NCI-H1105 treated with DMSO at 0.1 percent for 48 hours (cell line): ENCODE data around the gene SPOP.
"Not testable (repeated sequence)": the region's sequence is repeated elsewhere in the genome, so short reads cannot be mapped to it uniquely, and the experiment has no call there.

Experiments used
- DNase-seq: peaks from one replicate; lab custom pipeline; 2025; lab: John Stamatoyannopoulos, UW

The SPOP gene

GRCh38 chr17:49677933-49678847 is at the start of gene SPOP:
Gene SPOP (minus strand): TSS chr17:49678097. CDS start chr17:49622810, 55,287 bp downstream.
- DNase-seq, result peak; percentile 93

- DNase-seq, result no peak
Measured at GRCh38 chr17:49727380-49727779, 49.5 kb upstream of the SPOP start.

- DNase-seq, result no peak
Measured at GRCh38 chr17:49725452-49726130, 47.7 kb upstream of the SPOP start.

GRCh38 chr17:49724552-49724951 is 46.7 kb upstream of the SPOP start:
- not testable (repeated sequence) for DNase-seq

DNA sequence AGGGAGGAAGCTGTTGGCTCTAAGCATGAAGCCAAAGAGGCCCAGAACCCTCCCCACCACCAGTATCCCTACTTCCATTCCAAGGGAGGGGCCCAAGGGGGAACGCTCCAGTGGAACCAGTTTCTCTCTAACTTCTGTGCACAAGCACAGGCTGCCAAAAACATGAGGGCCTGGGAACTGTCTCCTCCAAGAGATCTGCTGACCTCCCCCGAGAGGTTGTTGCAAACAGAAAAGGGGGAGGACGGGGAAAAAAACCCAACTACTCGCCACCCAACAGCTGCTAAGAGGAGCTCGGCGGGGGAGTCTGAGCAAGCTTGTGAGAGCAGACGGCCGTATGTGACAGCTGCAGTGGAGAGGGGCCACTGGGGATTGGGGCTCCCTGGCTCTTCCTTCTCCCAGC is 45.5 kb upstream of the SPOP start:
- DNase-seq, result no peak

GRCh38 chr17:49722066-49722465 is 44.2 kb upstream of the SPOP start:
- no peak for DNase-seq

- DNase-seq, result no peak
Measured at GRCh38 chr17:49717371-49717861, 39.5 kb upstream of the SPOP start.

- DNase-seq, result no peak
Measured at GRCh38 chr17:49716668-49717364, 38.9 kb upstream of the SPOP start.

- DNase-seq, result no peak
Measured at GRCh38 chr17:49715717-49716279, 37.9 kb upstream of the SPOP start.

- no peak for DNase-seq
Measured at GRCh38 chr17:49715216-49715615, 37.3 kb upstream of the SPOP start.

DNA sequence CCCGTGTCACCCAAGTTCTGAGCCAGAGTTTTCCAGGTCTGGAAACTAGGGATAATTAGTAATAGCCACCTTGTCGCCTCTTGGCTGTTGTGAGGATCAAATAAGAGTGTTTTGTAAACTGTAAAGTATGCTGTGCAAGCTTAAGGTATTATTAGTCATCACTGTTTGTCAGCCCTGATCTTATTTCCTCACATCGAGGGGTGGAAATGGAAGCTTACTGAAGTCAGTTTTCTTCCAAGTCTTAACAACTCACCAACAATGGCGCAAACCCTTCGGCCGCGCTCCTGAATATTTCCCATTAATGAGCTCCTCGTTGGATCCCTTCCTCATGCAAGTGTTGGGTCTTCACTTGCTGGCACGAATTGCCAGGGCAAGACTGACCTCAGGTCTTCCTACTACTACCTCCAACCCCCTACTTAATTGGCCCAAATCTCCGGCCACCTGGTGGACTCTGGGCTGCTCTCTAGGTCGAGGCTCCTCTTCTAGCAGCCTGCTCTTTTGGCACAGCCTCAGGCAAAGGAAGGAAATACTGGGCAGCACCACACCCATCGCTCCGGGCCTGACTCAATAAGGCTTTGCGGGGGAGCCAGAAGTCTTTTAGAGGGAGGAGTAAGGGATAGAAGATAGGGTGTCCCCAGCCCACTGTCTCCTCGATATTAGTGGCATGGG is 30.8 kb upstream of the SPOP start:
- no peak for DNase-seq

DNA sequence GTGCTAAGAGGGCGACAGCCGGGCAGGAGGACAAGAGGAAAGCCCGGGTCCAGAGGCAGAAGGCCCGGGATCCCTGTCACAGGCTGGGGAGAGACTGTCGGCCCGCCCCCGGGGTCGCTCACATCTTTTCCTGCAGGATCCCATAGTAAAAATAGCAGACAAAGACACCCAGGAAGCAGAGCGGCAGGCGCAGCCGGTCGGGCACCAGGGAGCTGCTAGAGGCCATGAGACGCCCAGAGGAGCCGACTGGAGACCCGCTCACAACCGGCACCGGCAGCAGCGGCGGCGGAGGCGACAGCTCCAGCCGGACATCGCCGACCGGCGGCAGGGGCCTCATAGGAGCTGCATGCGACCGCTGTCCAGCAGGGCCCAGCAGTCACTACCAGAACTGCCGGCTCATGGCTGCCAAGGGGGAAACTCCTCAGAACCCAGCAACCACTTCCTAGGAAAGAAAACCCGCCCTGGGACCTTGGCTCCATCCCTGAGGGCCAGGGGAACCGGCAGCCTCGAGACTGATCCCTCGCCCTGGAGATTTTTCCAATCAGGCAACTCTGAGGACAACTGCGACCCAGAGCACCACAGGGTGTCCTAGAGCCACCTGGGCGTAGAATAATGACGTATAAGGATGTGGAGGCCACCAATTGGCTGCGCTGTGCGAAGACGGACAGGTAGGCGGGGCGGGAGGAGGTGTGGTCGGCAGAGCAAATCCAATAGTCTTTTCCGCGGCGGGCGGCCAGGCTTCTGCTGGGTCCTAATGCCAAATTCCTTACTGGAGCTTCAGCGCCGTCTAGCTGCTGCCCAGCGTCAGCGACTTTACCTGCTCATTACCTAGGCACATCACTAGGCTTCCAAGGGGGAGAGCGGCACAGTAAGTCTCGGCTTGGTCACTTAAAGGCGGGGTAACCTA is 30.0 kb upstream of the SPOP start, which contains the start of gene SLC35B1:
Gene SLC35B1 (minus strand): TSS at position 357 of the 907 bp plus-strand sequence. CDS start 131 bp downstream, at position 226.
- peak; percentile 97 for DNase-seq

- no peak for DNase-seq
Measured at GRCh38 chr17:49707246-49707607, 29.3 kb upstream of the SPOP start.

- DNase-seq, result no peak
Measured at GRCh38 chr17:49705254-49705653, 27.4 kb upstream of the SPOP start.

GRCh38 chr17:49703557-49704277 is 25.8 kb upstream of the SPOP start:
- DNase-seq, result no peak

DNA sequence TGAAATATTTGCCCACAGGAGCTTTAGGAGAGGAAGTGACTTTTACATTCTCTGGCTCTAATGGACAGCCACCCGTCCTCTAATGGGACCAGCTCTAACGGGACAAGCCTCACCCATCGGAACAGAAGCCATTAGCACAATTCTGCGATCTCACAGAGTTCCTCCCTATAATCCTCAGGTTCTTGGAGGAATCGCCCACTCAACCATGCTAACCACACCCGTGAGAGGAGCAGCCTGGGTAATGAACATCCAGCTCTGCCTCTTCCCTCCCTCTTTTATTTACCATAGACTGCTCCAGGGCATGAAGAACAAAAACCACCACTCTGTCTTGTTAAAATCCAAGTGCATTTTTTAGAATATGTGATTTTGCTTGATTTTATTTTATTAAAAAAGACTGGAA is 23.1 kb upstream of the SPOP start:
- no peak for DNase-seq

- DNase-seq, result no peak
Measured at GRCh38 chr17:49699966-49700575, 22.2 kb upstream of the SPOP start.

GRCh38 chr17:49698005-49698404 is 20.1 kb upstream of the SPOP start:
- no peak for DNase-seq

- DNase-seq, result no peak
Measured at GRCh38 chr17:49696233-49696761, 18.4 kb upstream of the SPOP start.
